GM12892 (cell line): ENCODE measurements around the gene CHTF18.

Experiments
- POLR2A ChIP-seq: IDR thresholded peaks from 2 replicates; pipeline ENCODE4 v1.6.1; 2011; ENCODE audit warnings: low read depth, low read length, control low read depth
- POLR2AphosphoS5 ChIP-seq: IDR thresholded peaks from 2 replicates; pipeline ENCODE4 v1.6.1; 2011; ENCODE audit warnings: low read depth, low read length, control low read depth
- TAF1 ChIP-seq: IDR thresholded peaks from 2 replicates; pipeline ENCODE4 v1.6.1; 2011; ENCODE audit warnings: low read depth, mild to moderate bottlenecking, control low read depth, low read length, borderline replicate concordance

GRCh38 chr16:797120-797420, 8.7 kb downstream of the CHTF18 start:
- TF ChIP-seq POLR2A (no peak), POLR2AphosphoS5 (no peak), TAF1 (no peak)
